Colonic mucosa (tissue), 4 donors: Measurements from ENCODE around the gene UFC1. TPM values are rescaled to one million over a fixed set of nuclear protein-coding genes. Genes with fewer than 3 reads are reported as not detected.

Source experiments
- DNase-seq: peaks from one replicate; pipeline ENCODE4 v3.0.0-alpha.2; 2020
- H3K27ac ChIP-seq: fragments of 200-600 bp; one replicate; pipeline ENCODE4 v1.8.0; 2021
- H3K27me3 ChIP-seq: fragments of 200-600 bp; one replicate; pipeline ENCODE4 v1.8.0; 2021
- H3K36me3 ChIP-seq: fragments of 200-600 bp; one replicate; pipeline ENCODE4 v1.8.0; 2021
- H3K4me1 ChIP-seq: fragments of 200-600 bp; one replicate; pipeline ENCODE4 v1.8.0; 2021; ENCODE audit warnings: mild to moderate bottlenecking
- H3K4me3 ChIP-seq: fragments of 200-600 bp; one replicate; pipeline ENCODE4 v1.8.0; 2021
- H3K9ac ChIP-seq, 2 donors: one replicate each; pipeline ENCODE4 v1.7.0; 2013; ENCODE audit warnings: control low read depth in 2 of 2, low read depth in 2 of 2, low read length in 2 of 2
- H3K9me3 ChIP-seq: fragments of 200-600 bp; one replicate; pipeline ENCODE4 v1.8.0; 2021
- intact Hi-C: fragments of 100-400 bp; cut with DNase I; formaldehyde crosslinking; loops from one replicate; pipeline ENCODE4 v1.14.1; 2022
- total RNA-seq, 2 donors: library from RNA; stranded (reverse); fragmentation: NEBNext Ultra II Directional in 1 of 2; extraction: Animal tissue kit (Norgen Biotek cat#: 25700) in 1 of 2; gene quantifications; one replicate each; pipeline ENCODE4 v1.2.1, GENCODE V29; 2021
- TF ChIP-seq, protein P1 (sequence below): fragments of 200-600 bp; IDR thresholded peaks from one replicate; pipeline ENCODE4 v1.8.0; 2022; ENCODE audit warnings: antibody characterized with exemption, mild to moderate bottlenecking
- donor health status: healthy.
- donor health status: DM: no; HTN: no; CAD: no.
- donor health status: DM: no; HTN: no; CAD: no.

The UFC1 gene
- total RNA-seq, 2 donors from 2014 or later = 94.2 to 111 TPM

GRCh38 chr1:161161652-161162051, 7.9 kb downstream of the UFC1 start:
- Histone ChIP-seq H3K36me3 (no peaks in the 10 kb centered on the region), H3K27ac (no peak overlapping the region), H3K27me3 (no peaks in the 10 kb centered on the region), H3K4me3 (no peak overlapping the region), H3K9me3 (no peaks in the 10 kb centered on the region), H3K4me1 (peaks cover 14% of the 10 kb centered on the region), H3K9ac (no peak overlapping the region)
- TF ChIP-seq, protein P1, sequence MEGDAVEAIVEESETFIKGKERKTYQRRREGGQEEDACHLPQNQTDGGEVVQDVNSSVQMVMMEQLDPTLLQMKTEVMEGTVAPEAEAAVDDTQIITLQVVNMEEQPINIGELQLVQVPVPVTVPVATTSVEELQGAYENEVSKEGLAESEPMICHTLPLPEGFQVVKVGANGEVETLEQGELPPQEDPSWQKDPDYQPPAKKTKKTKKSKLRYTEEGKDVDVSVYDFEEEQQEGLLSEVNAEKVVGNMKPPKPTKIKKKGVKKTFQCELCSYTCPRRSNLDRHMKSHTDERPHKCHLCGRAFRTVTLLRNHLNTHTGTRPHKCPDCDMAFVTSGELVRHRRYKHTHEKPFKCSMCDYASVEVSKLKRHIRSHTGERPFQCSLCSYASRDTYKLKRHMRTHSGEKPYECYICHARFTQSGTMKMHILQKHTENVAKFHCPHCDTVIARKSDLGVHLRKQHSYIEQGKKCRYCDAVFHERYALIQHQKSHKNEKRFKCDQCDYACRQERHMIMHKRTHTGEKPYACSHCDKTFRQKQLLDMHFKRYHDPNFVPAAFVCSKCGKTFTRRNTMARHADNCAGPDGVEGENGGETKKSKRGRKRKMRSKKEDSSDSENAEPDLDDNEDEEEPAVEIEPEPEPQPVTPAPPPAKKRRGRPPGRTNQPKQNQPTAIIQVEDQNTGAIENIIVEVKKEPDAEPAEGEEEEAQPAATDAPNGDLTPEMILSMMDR = no peak
- intact Hi-C loops = no loop called here
- DNase-seq = no peak

- intact Hi-C loops = no loop called here
- H3K4me1 ChIP-seq = peaks cover 17% of the 10 kb centered on the region
Observed at GRCh38 chr1:161162052-161162451, 8.3 kb downstream of the UFC1 start.

GRCh38 chr1:161162806-161163205, 9.0 kb downstream of the UFC1 start:
- H3K27ac ChIP-seq = no peak overlapping the region
- H3K36me3 ChIP-seq = no peaks in the 10 kb centered on the region
- intact Hi-C loops = no loop called here
- DNase-seq = no peak
- no peaks in the 10 kb centered on the region for H3K27me3 ChIP-seq
- H3K4me3 ChIP-seq = no peak overlapping the region
- TF ChIP-seq, protein P1 = no peak
- H3K9ac ChIP-seq = no peak overlapping the region
- H3K4me1 ChIP-seq = peaks cover 19% of the 10 kb centered on the region
- no peaks in the 10 kb centered on the region for H3K9me3 ChIP-seq

More at GRCh38 chr1:161162052-161162451, 8.3 kb downstream of the UFC1 start:
- Histone ChIP-seq H3K4me3 (no peak overlapping the region), H3K27me3 (no peaks in the 10 kb centered on the region), H3K27ac (no peak overlapping the region), H3K36me3 (no peaks in the 10 kb centered on the region), H3K9me3 (no peaks in the 10 kb centered on the region), H3K9ac (no peak overlapping the region)
- DNase-seq = no peak
- TF ChIP-seq, protein P1 = no peak

- Histone ChIP-seq H3K36me3 (no peaks in the 10 kb centered on the region), H3K27me3 (no peaks in the 10 kb centered on the region), H3K4me3 (no peak overlapping the region), H3K4me1 (peaks cover 19% of the 10 kb centered on the region), H3K9me3 (no peaks in the 10 kb centered on the region), H3K9ac (no peak overlapping the region), H3K27ac (no peak overlapping the region)
- DNase-seq = no peak
- TF ChIP-seq, protein P1 = no peak
- intact Hi-C loops = no loop called here
Observed at GRCh38 chr1:161163793-161164192, 10.0 kb downstream of the UFC1 start.

DNA sequence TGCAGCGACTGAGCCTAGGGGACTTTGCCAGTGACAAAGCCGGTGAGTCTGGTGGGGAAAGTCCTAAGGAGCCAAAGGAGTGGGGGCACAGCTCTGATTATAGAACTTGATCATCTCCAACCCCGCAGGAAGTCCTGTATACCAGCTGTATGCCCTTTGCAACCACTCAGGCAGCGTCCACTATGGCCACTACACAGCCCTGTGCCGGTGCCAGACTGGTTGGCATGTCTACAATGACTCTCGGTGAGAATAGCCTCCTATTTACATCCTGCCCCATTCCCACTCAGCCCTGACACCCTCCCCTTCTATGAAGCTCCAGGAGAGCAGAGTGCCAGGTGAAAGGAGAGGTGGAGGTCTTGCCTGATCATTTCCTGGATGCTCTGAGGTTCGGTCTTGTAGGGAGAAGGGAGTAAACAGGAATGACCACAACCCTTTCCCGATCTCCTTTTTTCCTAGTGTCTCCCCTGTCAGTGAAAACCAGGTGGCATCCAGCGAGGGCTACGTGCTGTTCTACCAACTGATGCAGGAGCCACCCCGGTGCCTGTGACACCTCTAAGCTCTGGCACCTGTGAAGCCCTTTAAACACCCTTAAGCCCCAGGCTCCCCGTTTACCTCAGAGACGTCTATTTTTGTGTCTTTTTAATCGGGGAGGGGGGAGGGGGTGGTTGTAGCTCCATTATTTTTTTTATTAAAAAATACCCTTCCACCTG, 11.3 kb downstream of the UFC1 start:
- no peaks in the 10 kb centered on the region for H3K27me3 ChIP-seq
- H3K4me3 ChIP-seq = peak overlapping the region; percentile 84
- H3K36me3 ChIP-seq = no peaks in the 10 kb centered on the region
- H3K9me3 ChIP-seq = no peaks in the 10 kb centered on the region
- intact Hi-C loops = no loop called here
- H3K9ac ChIP-seq = peak overlapping the region in 1 of 2 donors; percentile 93
- H3K27ac ChIP-seq = peak overlapping the region; percentile 89
- H3K4me1 ChIP-seq = peaks cover 18% of the 10 kb centered on the region
- DNase-seq = no peak
- TF ChIP-seq, protein P1 = no peak
